GM12873 (cell line): ENCODE results near the gene C1S.

Experiments used
- TF ChIP-seq, protein P1 (sequence below): IDR thresholded peaks from 2 replicates; pipeline ENCODE4 v1.5.1; 2012; ENCODE audit warnings: low read depth, mild to moderate bottlenecking, moderate library complexity, low read length, control low read depth; ENCODE audit not compliant: insufficient read depth; ENCODE audit errors: missing control alignments

The C1S gene

DNA sequence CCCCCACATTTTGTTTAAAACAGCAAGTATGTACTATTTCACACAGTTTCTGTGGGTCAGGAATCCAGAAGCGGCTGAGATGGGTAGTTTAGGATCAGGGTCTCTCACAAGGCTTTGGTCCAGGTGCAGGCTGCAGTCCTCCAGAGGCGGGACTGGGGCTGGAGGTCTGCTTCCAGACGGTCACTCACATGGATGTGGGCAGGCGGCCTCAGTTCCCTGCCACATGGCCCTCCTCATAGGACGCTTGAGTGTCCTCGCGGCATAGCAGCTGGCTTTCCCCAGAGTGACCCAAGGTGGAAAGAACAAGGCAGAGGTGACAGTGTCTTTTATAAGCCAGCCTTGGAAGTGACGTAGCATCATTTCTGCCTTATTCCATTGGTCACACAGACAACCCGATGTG is 56.4 kb downstream of the C1S start:
- TF ChIP-seq, protein P1, sequence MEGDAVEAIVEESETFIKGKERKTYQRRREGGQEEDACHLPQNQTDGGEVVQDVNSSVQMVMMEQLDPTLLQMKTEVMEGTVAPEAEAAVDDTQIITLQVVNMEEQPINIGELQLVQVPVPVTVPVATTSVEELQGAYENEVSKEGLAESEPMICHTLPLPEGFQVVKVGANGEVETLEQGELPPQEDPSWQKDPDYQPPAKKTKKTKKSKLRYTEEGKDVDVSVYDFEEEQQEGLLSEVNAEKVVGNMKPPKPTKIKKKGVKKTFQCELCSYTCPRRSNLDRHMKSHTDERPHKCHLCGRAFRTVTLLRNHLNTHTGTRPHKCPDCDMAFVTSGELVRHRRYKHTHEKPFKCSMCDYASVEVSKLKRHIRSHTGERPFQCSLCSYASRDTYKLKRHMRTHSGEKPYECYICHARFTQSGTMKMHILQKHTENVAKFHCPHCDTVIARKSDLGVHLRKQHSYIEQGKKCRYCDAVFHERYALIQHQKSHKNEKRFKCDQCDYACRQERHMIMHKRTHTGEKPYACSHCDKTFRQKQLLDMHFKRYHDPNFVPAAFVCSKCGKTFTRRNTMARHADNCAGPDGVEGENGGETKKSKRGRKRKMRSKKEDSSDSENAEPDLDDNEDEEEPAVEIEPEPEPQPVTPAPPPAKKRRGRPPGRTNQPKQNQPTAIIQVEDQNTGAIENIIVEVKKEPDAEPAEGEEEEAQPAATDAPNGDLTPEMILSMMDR: no peak

DNA sequence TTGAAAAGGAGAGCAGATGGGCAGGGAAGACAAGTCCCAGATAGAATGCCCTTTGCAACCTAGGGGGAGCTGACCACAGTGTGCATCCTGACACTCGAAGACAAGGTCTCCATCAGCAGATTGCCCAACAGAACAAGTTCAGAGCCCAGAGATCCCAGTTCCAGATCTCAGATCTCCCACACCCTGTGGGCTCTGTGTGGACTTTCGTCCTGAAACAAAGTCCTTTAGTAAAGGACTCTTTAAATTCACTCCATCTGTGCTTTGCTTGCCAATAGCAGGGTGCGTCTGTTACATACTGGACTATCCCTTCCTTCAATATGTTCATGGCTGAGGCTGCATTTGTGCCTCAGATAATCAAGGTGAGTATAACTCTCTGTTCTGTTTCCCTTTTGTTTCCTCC is 57.2 kb downstream of the C1S start:
- TF ChIP-seq, protein P1: no peak

DNA sequence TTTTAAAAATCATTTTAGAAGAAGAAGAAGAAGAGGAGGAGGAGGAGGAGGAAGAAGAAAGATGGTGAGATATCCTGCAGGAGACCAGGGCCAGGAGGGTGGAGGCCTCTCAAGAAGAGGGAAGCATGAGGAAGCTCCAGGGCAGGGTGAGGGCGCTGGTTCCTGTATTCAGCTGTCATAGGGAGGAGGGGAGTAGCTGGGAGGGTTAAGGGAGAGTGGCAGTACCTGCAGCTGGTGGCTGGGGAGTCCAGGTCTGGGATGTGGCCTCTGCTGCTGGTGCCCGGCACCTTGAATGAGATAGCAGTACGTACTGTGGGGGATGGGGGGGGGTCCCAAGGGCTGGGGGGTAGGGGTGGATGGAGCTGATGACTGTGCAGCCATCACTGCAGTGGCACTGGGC is 58.4 kb downstream of the C1S start:
- TF ChIP-seq, protein P1: no peak

DNA sequence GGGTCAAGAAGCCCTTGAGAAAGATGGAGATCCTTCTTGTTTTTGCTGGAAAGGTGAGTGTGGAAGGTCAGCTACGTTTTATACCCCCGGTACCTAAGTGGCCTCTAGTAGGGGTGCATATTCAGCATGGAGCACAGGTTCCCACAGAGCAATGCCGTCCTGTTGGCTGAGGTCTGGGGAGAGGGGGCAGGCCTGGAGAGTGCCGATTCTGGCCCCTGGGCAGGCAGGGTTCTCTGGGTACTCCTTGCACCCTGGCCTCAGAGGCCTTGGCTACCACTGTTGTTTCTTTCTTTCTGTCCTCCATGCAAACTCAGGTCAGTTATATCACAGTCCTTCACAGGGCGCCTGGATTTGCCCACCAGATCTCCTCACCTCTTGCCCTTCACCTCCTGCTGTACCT is 59.6 kb downstream of the C1S start:
- TF ChIP-seq, protein P1: no peak
